ENCODE results near the gene FAAP20.

FAAP20 gene

GRCh38 chr1:2172551-2173146, 21.9 kb downstream of the FAAP20 start:
- Mint-ChIP-seq H3K4me3 (no peak overlapping the region), H3K36me3 (ENCODE audit: low read depth) (peaks cover 4% of the 10 kb centered on the region), H3K9me3 (no peaks in the 10 kb centered on the region), H3K27me3 (ENCODE audit: low read depth) (peaks cover 7% of the 10 kb centered on the region), H3K27ac (no peak overlapping the region), H3K4me1 (peaks cover 26% of the 10 kb centered on the region)
- TF ChIP-seq CTCF (IDR thresholded peaks at IDR 0.05; ENCODE audit: unreplicated experiment in 3 of 3) = no peak

- Mint-ChIP-seq H3K9me3 (no peaks in the 10 kb centered on the region), H3K4me1 (peaks cover 26% of the 10 kb centered on the region), H3K4me3 (no peak overlapping the region), H3K27me3 (ENCODE audit: low read depth) (peaks cover 7% of the 10 kb centered on the region), H3K27ac (no peak overlapping the region), H3K36me3 (ENCODE audit: low read depth) (peaks cover 4% of the 10 kb centered on the region)
- no peak for TF ChIP-seq CTCF (IDR thresholded peaks at IDR 0.05; ENCODE audit: unreplicated experiment in 3 of 3)
Observed at GRCh38 chr1:2172012-2172411, 22.6 kb downstream of the FAAP20 start.

- H3K4me1 Mint-ChIP-seq = peaks cover 16% of the 10 kb centered on the region
- peaks cover 7% of the 10 kb centered on the region for H3K36me3 Mint-ChIP-seq (ENCODE audit: low read depth)
- TF ChIP-seq CTCF (IDR thresholded peaks at IDR 0.05; ENCODE audit: unreplicated experiment in 3 of 3) = no peak
- no peaks in the 10 kb centered on the region for H3K9me3 Mint-ChIP-seq
- H3K4me3 Mint-ChIP-seq = no peak overlapping the region
- H3K27me3 Mint-ChIP-seq (ENCODE audit: low read depth) = peaks cover 7% of the 10 kb centered on the region
- H3K27ac Mint-ChIP-seq = peak overlapping the region; percentile 63 to 72 (median 66)
Observed at GRCh38 chr1:2170211-2170610, 24.4 kb downstream of the FAAP20 start.

GRCh38 chr1:2169200-2169836, 25.3 kb downstream of the FAAP20 start:
- Mint-ChIP-seq H3K36me3 (ENCODE audit: low read depth) (peaks cover 14% of the 10 kb centered on the region), H3K4me1 (peaks cover 9% of the 10 kb centered on the region), H3K4me3 (no peak overlapping the region), H3K27me3 (ENCODE audit: low read depth) (peaks cover 7% of the 10 kb centered on the region), H3K27ac (no peak overlapping the region), H3K9me3 (peaks cover 4% of the 10 kb centered on the region)
- TF ChIP-seq CTCF (IDR thresholded peaks at IDR 0.05; ENCODE audit: unreplicated experiment in 3 of 3) = no peak

- Mint-ChIP-seq H3K27me3 (ENCODE audit: low read depth) (peaks cover 8% of the 10 kb centered on the region), H3K4me1 (peaks cover 6% of the 10 kb centered on the region), H3K9me3 (peaks cover 4% of the 10 kb centered on the region), H3K27ac (no peak overlapping the region), H3K4me3 (no peak overlapping the region), H3K36me3 (ENCODE audit: low read depth) (peaks cover 14% of the 10 kb centered on the region)
- TF ChIP-seq CTCF (IDR thresholded peaks at IDR 0.05; ENCODE audit: unreplicated experiment in 3 of 3) = no peak
Observed at GRCh38 chr1:2168535-2168934, 26.0 kb downstream of the FAAP20 start.

- peaks cover 6% of the 10 kb centered on the region for H3K4me1 Mint-ChIP-seq
- no peak overlapping the region for H3K27ac Mint-ChIP-seq
- H3K4me3 Mint-ChIP-seq = no peak overlapping the region
- peaks cover 8% of the 10 kb centered on the region for H3K27me3 Mint-ChIP-seq (ENCODE audit: low read depth)
- no peak for TF ChIP-seq CTCF (IDR thresholded peaks at IDR 0.05; ENCODE audit: unreplicated experiment in 3 of 3)
- peaks cover 18% of the 10 kb centered on the region for H3K36me3 Mint-ChIP-seq (ENCODE audit: low read depth)
- H3K9me3 Mint-ChIP-seq = peaks cover 5% of the 10 kb centered on the region
Observed at GRCh38 chr1:2168090-2168489, 26.5 kb downstream of the FAAP20 start.

All from nephron (organoid).